Kidney tubule cell (primary cell): ENCODE results near the gene CDH4.

ENCODE experiments used
- DNase-seq: peaks from one replicate; pipeline ENCODE4 v3.0.0-alpha.2; 2018; ENCODE audit warnings: low spot score

CDH4 gene

DNA sequence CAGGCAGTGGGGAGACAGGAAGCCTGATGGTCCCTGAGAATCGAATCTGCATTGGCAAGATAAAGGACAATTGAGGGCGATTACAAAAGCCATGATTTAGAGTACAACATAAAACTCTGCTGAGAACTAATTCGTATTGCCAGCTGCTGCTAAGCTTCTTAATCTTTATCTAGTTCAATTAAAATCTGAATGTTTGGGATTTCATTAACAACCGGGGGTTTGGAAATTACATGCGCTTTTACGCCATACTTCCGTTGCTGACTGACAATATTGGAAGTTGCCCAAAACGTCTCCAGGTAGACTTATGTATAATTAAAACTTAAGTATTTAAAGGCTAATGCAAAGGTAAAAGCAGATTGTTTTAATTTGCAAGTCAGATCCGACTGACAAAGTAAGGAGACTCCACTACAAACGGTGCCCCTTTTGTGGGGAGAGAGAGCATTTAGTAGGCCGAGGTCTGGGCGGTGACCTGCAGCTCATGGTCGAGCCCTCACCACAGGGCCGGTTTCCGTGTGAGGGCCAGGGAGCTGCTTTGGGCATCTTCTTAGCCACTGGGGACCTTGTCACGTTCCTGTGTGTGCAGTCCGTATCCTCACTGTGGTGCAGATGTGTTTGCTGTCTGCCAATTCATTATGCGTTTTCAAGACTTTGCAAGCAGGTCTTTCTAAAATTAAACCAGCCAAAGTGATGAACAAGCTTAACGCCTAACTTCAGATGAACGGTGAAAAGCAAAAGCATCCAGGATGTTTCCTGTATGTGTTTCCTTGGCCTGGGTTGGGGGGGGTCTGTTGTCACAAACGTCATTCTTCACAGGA, 49.9 kb downstream of the CDH4 start:
- no peak for DNase-seq

DNA sequence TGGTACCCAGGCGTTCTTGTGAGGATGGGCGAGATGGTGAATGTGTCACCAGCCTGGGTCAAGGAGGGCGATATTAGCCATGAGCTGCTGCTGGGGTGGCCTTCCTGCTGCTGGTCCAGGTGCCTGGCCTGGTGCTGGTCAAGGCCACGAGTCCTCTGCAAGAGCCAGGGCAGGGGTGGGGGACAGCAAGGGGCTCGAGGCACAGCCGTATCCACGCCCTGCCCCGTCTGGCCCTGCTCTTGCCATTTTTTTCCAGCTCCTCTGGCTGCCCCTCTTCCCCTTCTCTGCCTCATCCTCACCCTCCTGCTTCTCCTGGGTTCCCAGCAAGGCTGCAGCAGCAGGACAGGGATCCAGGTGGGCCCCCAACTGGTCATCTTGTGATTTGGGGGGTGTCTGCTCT, 51.2 kb downstream of the CDH4 start:
- DNase-seq: no peak

DNA sequence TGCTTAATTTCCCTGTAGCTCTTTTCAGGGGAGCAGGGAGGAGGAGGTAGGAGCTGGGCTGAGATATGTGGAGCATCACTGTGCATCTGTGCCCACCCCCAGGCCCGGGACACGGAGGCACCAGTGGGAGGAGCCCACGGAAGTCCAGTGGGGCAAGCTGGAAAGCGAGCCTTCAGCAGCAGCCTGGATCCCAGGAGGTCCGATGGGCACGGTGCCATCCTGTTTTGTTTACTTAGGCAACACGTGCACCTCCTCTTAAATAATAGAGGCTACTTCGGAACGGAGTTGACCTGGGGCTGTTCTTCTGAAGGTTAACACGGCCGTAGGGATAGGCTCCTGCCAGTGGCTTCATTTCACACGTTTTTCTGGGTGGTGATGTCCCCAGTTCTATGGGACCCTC, 51.6 kb downstream of the CDH4 start:
- no peak for DNase-seq

DNA sequence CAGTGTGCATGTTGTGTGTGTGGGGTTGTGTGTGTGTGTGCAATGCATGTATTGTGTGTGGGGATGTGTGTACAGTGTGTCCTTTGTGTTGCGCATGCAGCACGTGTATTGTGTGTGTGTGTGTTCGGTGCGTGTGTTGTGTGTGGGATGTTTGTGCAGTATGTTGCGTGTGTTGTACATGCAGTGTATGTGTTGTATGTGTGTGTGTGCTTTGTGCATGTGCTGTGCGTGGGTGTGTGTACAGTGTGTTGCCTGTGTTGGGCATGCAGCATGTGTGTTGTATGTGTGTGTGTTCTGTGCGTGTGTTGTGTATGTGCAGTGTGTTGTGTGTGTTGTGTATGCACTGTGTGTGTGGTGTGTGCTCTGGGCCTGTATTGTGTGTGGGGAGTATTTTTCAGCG, 52.7 kb downstream of the CDH4 start:
- no peak for DNase-seq

DNA sequence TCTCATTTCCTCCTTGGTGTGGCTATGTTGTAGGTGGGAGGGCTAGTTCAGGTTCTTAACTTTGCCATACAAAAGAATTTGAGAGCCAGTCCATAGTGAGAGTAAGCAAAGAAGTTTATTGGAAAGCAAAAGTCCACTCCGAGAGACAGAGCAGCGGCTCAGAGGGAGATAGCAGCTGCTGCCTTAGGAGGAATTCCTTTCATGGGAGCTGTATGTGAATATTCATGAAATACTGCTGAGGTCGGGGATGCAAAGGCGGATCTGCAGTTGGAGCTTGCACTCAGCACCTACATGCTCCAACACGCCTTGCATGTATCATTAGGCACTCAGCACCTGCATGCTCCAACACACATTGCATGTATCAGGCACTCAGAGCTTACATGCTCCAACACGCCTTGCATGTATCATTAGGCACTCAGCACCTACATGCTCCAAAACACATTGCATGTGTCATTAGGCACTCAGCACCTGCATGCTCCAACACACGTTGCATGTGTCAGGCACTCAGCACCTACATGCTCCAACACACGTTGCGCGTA, 54.9 kb downstream of the CDH4 start:
- DNase-seq: no peak

DNA sequence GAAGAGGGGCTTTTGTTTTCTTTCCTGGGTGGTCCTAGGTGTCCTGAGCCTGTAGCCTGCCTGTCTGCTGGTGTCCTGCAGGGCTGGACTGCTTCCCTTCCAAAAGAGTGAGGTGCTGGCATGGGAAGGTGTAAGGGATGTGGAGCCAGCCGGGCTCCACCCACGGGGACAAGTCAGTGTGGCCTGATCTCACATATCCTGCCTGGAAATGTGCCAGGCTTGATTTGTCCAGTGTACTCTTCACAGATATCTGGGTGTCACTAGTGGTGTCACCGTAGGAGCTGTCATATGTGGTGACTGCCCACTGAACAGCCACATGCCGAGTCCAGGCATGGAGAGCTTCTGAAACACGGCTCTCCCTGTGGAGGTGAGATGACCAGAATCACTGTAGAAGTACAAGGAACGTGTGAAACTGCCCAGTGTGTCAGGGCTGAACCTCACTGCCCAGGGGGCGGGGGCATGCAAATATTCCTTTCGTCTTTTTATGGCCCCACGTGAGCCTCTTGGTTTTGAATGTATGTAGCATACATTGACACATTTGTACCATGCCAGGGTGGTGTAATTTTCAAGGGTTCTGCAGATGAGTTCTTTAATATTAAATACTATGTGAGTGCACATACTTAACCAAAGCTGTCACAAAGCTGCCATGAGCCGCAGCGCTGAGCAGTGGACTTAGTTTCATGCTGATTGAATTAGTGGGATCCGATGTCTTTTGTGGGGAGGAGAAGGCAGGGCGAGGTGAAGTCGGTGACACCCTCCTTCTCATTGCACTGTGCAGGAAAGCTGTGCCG, 55.8 kb downstream of the CDH4 start:
- peak; percentile 37 for DNase-seq

DNA sequence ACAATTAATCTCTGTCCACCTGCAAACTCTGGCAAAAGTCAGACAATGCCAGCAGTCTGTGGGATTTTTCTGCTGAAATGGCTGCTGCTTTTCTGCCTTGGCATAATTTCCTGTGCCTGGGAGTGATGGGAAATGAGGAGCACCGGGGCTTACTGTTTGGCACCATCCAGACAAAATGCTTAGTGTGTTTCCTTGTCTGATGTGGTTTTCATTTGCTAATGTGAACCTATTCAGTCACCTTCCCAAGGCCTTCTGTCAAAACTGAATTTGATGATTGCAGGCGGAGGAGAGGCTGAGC, 56.4 kb downstream of the CDH4 start:
- no peak for DNase-seq

DNA sequence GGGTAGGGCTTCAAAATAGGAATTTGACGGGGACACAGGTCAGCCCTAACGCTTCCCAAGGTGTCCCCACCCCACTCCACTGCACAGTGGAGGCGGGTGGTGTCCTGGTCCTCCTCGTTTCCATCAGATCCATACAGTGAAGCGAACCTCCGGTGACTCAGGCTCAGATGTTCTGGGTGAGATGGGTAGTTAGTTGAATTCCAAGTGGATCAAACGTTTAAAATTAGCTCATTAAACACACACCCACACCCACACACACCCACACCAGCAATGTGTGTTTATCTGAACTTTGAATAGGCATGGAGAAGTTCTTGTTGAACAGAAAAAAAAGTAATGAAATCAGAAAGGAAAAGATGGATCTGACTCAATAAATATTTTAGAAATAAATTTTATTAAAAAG, 58.9 kb downstream of the CDH4 start:
- DNase-seq: no peak

DNA sequence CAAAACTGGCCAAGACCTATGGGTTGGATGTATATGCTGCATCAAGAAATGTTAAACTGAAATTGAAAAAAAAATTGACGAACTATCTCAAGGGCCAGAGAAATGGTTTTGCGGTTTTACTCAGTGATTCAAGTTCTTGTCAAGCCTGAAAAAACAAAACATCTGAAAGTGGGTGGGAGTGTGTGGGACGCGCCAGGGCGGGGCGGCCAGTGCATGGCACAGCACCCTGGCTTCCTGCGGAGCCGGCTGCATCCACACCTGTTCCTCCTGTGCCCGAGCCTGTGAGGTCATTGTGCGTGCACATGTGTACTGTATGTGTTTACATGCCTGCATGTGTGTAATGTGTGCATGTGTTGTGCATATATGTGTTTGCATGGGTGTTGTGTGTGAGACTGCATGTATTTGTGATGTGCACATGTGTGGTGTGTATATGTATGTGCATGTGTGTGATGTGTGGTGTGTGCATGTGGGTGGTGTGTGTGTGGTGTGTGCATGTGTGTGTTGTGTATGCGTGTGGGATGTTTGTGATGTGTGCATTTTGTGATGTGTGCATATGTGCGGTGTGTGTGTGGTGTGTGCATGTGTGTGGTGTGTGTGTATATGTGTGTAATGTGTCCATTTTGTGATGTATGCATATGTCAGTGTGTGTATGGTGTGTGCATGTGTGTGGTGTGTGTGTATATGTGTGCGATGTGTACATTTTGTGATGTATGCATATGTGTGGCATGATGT, 59.8 kb downstream of the CDH4 start:
- peak; percentile 22 for DNase-seq

DNA sequence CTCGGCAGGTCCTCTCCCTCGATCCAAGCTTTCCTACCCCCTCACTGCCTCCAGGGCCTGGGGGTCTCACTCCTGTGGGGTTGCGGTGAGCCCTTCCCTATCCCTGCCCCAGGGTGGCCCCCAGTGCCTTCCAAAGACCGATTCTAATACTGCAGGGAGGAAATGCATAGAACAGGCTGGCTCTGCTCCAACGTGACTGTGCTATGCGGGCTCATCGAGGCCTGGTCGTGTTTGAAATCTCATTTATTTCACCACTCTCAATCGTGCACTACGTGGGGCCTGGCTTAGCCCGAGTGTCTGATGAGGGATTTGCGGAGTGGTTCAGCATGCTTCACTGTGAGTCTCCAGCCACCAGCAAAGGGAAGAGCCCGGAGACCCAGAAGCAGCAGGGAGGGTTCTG, 60.9 kb downstream of the CDH4 start:
- DNase-seq: no peak

DNA sequence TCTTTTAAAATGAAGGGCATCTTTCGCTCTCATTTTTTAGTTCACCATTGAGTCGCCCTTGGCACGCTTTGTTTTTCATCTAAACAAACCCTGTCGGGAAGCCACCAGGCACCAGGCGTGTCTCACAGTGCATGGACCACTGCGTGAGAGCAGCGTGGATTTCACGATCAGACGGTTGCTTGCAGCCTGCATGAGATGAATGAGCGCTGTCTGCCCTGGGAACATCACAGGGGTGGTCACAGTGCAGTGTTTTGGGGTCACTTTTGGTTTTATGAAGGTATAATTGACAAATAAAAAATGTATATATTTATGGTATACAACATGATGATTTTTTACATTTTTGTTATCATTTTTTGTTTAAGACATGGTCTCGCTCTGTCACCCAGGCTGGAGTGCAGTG, 61.3 kb downstream of the CDH4 start:
- DNase-seq: no peak

DNA sequence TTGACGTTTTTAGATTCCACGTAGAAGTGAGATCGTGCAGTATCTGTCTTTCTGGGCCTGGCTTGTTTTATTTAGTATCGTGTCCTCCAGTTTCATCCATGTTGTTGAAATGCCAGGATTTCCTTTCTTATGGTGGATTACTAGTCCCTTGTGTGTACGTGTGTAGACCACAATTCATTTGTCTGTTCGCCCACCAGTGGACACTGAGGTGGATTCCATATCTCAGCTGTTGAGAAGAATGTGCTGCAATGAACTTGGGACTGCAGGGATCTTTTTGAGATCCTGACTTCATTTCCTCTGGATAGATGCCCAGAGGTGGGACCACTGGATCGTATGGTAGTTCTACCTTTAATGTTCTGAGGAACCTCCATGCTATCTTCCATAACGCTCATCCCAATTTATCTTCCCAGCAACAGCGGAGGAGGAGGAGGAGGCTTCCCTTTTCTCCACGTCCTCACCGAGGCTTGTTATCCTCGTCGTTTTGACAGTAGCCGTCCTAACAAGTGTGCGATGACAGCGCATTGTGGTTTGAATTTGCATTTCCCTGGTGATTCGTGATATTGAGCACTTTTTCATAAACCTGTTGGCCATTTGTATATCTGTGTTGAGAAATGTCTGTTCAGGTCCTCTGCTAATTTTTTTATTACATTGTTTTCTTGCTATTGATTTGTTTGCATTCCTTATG, 62.4 kb downstream of the CDH4 start:
- no peak for DNase-seq

DNA sequence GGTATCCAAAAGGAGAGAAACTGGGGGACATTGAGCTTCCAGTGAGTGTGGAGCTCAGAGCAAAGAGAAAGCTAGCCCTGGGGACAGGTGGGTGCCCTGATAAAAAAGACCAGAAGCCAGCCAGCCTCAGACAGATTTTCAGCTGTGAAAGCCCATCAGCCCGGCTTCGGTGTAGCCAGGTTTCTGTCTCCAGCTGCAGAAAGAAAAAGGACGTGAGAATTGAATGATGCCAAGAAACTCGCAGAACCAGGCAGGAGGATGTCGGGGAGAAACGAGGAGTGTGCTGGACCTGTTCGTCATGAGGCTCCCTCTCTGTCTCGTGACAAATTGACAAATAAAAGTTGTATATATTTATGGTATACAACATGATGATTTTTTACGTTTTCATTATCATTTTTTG, 63.3 kb downstream of the CDH4 start:
- DNase-seq: no peak

DNA sequence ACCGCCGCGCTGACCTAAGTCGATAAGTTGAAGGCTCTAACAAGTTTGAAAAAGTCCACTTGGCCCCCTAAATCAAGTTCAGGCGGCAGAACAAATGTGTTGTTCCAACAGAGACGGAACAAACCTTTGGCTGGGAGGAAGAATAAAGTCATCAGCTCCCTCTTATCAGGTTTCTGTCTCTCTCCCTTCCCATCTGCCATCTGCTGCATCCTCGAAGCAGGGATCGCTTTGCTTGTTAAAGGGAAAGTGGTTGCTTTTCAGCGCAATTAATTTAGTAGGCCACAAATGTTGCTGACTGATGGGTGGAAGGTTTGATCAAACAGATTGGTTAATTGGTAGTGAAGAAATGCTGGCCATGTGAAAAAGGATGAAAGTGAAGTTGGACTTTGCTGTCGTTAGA, 64.3 kb downstream of the CDH4 start:
- no peak for DNase-seq

DNA sequence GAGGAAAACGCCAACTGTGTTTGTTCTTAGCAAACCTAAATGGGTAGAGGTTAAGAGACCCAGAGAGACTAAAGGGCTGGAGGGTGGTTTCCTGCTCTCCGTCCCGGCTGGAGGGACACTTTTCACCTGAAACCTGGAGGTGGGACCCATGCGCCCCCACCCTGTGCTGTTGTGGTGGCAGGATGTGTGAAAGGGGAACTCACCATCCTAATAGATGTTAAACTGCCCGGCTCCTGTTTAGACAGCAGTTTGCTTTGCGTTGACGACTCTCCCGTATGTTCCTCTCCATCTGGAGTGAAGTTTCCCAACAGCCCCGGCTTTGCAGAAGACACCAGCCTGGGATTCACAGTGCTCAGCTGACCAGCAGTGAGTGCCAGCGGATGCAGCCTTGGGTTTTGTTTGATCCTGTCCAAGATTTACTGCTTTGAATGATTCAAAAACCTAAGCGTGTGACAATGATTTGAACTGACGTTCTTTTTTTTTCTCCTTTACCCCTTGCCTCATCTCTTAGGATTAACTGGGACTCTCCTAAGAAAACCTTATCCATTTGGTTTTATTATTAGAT, 66.0 kb downstream of the CDH4 start:
- DNase-seq: no peak

DNA sequence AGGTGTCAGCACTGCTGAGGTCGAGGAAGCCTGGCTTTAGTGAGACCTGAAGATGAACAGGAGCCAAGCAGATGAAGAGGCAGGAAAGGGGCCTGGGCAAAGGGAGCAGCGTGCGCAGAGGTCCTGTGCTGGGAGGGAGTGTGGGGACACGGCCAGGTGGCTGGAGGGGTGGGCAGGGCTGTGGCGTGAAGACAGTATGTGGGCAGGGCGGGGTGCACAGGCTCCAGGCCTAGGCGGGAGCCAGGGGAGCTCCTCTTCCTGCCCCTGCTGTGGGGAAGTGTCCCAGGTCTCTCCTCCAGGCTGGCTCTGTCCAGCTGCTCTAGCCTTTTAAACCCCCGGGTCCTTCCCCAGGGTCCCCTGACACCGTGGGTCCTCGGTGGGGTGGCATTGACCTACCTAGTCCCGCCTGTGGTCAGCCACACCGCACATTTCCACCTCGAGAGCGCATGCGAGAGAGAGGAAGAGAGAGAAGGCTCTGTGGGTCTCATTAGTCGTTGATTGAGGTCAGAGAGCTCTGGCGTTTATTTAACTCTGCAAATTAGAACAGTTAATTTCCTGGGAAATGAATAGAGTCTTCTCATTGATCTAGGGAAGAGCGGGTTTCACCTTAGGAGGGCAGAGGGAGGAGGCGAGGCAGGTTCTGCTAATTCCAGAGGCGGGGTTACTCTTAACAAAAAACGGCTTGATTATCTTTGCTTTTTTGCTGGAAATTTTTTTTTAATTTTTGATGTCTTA, 68.8 kb downstream of the CDH4 start:
- no peak for DNase-seq

DNA sequence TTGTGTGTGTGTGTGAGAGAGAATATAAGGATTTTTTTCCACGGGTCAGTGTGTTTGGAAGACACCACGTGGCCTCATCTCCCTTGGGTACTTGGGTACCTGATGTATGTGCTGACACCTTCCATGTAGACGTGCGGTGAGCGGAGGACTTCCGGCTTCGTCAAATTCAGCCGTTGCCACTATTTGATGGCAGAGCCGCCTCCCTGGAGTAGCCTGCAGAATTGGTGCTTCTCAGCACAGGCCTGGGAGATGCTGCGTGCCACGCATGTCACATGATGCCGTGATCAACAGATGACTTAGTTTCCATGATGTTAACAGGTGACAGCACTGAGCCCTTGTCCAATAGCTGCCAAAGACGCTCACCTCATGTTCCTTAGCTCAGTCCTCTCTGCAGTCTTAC, 69.4 kb downstream of the CDH4 start:
- no peak for DNase-seq

DNA sequence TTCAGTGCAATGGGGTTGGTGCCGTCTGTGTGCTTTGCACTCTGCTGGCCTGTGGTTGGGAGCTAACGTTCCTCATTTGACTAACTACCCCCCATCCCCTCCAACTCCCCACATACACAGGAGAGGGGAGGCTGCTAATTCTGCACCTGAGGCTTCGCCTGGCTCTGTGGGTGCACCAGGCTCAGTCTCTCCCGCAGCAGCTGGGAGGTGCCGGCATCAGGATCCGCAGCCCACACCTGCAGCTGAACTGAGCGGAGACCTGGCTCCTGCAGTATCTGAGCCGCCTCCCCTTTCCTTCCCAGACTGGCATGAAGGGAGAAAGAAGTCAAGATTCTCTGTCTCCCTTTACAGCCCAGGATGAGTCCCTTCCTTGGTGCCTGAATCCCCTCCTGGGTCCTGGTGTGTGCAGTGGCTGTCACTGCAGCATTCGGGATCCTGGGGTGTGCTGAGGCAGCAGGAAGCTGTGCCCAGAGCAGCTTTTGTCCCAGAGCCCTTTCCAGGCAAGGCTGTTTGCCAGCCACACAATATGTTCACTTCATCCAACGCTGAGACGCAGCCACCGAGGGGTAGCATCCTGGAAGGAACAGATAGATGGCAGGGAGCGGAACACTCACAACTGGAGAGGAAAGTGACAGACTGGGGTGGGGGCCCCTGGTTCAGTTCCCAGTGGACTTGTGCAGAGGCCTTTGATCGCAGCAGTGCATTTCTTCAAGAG, 70.2 kb downstream of the CDH4 start:
- no peak for DNase-seq

DNA sequence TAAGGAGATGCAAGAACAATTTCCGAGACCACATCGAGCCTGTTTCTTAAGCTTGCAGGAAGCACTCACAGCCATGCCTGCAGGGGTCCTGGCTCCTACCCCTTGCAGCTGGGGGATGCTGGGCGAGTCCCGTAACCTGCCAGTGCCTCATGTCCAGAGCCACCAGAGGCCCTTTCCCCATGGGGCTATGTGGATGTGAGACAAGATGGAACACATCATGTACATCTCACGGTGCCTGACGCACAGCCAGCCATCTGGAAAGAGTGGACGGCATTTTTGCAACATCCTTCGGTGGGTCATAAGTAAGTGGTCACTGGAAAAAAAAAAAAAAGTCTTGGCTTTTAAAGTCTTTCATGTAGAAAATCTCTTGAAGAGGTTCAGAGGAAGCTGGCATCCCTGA, 72.8 kb downstream of the CDH4 start:
- DNase-seq: no peak

DNA sequence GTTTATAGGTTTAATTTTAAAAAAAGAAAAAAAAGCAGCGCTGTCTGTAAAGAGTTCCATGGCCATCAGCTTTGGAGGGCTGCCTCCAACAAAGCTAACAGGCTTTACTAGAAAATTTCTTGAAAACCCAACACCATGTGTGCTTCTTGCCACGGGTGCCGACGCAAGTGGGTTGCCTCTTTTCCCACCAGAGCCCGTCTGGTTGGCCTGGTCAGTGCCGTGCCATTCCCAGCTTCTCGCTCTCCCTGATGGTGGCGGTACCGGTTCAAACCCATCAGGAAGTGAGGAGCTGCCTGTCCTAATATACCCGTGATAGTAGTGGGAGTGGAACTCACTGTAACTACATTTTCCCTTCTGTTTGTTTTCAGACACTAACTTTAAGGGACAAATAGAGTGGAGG, 73.7 kb downstream of the CDH4 start:
- no peak for DNase-seq
